ENCODE data around the gene NDUFS8. TPM values are rescaled to one million over a fixed set of nuclear protein-coding genes. Genes with fewer than 3 reads are reported as not detected.

Gene NDUFS8
- total and polyA plus RNA-seq, 4 donors = 61.2 to 148 (median 106) TPM

DNA sequence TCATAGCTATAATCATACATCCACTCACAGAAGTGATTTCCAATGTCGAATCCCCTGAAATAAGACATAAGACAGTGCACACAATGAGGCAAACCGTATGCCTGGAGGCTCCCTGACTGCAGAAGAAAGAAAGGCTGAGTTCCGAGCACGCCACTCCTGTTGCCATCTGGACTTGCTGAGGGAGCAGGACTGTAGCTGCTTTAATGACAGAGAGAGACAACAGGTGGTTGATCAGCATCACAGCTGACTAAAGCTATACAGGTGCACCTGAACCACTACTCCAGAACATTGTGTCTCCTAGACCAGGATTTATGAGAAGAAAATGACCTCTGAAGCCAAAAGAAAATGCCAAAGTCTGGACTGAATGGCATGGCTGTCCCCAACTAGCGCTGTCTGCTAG, 35.4 kb downstream of the NDUFS8 start (continued):
- TF ChIP-seq TAF1 (conservative IDR thresholded peaks at IDR 0.05) (no peak), HNF4A (conservative IDR thresholded peaks at IDR 0.05) (no peak)

DNA sequence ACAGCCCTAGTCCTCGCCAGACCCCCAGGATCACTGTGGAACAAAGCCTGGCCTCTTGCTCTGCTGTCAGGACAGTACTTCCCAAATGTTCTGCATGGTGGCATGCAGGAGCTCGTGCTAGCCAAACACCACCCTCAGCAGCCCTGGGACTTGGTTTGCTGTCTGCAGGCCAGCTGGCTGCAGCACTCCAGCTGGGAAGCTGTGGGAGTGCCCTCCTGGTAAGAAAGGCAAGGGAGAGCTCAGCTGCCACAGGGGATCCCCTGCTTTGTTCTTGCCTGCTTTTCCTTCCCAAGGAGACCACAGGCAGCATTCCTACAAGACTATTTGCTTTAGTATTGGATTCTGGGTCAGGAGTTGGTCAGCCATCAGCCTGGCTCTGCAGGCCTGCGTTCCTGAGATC, 36.3 kb downstream of the NDUFS8 start:
- no peak overlapping the region for H3K4me3 ChIP-seq (ENCODE audit: low read depth in 1 of 3, low read length in 3 of 3)
- no peaks in the 10 kb centered on the region for H3K9me3 ChIP-seq (ENCODE audit: control insufficient read depth in 4 of 4, low read length in 3 of 4)
- no peaks in the 10 kb centered on the region for H3K27me3 ChIP-seq (ENCODE audit: control insufficient read depth in 4 of 4, insufficient read depth in 4 of 4, low read length in 3 of 4)
- H3K4me1 ChIP-seq (ENCODE audit: control insufficient read depth in 4 of 4, insufficient read depth in 4 of 4, low read length in 3 of 4) = no peaks in the 10 kb centered on the region
- peaks cover 12 to 88% (median 49%) of the 10 kb centered on the region in 4 donors for H3K36me3 ChIP-seq (ENCODE audit: control insufficient read depth in 4 of 4, insufficient read depth in 3 of 4, low read depth in 1 of 4, low read length in 3 of 4)
- H3K27ac ChIP-seq (ENCODE audit: low read depth in 1 of 2, low read length in 2 of 2) = no peak overlapping the region
- no peak for DNase-seq (ENCODE audit: low spot score)
- H3K9ac ChIP-seq (ENCODE audit: low read depth in 1 of 2, low read length in 2 of 2) = no peak overlapping the region
- WGBS = 88% methylated on average over 3 of the region's 3 CpGs
- TF ChIP-seq SP1 (IDR thresholded peaks at IDR 0.05) (no peak), FOXA2 (IDR thresholded peaks at IDR 0.05) (no peak), HNF4G (IDR thresholded peaks at IDR 0.05) (no peak), JUND (IDR thresholded peaks at IDR 0.05) (no peak), HNF4A (conservative IDR thresholded peaks at IDR 0.05) (no peak), FOXA1 (IDR thresholded peaks at IDR 0.05) (no peak), ATF3 (IDR thresholded peaks at IDR 0.05) (no peak), TAF1 (conservative IDR thresholded peaks at IDR 0.05) (no peak), GABPA (IDR thresholded peaks at IDR 0.05 in 1 of 2, conservative IDR thresholded peaks at IDR 0.05 in 1 of 2) (no peak), YY1 (IDR thresholded peaks at IDR 0.05) (no peak), RXRA (IDR thresholded peaks at IDR 0.05) (no peak), NR2F2 (IDR thresholded peaks at IDR 0.05) (no peak), RAD21 (IDR thresholded peaks at IDR 0.05) (no peak), EGR1 (IDR thresholded peaks at IDR 0.05; ENCODE audit: low read depth in 2 of 2) (no peak), CTCF (IDR thresholded peaks at IDR 0.05; ENCODE audit: low read depth, low read length, missing input control) (no peak)
- TF ChIP-seq, protein P1, sequence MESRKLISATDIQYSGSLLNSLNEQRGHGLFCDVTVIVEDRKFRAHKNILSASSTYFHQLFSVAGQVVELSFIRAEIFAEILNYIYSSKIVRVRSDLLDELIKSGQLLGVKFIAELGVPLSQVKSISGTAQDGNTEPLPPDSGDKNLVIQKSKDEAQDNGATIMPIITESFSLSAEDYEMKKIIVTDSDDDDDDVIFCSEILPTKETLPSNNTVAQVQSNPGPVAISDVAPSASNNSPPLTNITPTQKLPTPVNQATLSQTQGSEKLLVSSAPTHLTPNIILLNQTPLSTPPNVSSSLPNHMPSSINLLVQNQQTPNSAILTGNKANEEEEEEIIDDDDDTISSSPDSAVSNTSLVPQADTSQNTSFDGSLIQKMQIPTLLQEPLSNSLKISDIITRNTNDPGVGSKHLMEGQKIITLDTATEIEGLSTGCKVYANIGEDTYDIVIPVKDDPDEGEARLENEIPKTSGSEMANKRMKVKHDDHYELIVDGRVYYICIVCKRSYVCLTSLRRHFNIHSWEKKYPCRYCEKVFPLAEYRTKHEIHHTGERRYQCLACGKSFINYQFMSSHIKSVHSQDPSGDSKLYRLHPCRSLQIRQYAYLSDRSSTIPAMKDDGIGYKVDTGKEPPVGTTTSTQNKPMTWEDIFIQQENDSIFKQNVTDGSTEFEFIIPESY (IDR thresholded peaks at IDR 0.05) = no peak

- TF ChIP-seq FOXA1 (IDR thresholded peaks at IDR 0.05) (no peak), RAD21 (IDR thresholded peaks at IDR 0.05) (no peak)
- Histone ChIP-seq H3K9me3 (ENCODE audit: control insufficient read depth in 4 of 4, low read length in 3 of 4) (no peaks in the 10 kb centered on the region), H3K27ac (ENCODE audit: low read depth in 1 of 2, low read length in 2 of 2) (no peak overlapping the region), H3K4me1 (ENCODE audit: control insufficient read depth in 4 of 4, insufficient read depth in 4 of 4, low read length in 3 of 4) (no peaks in the 10 kb centered on the region), H3K27me3 (ENCODE audit: control insufficient read depth in 4 of 4, insufficient read depth in 4 of 4, low read length in 3 of 4) (no peaks in the 10 kb centered on the region), H3K9ac (ENCODE audit: low read depth in 1 of 2, low read length in 2 of 2) (no peak overlapping the region), H3K36me3 (ENCODE audit: control insufficient read depth in 4 of 4, insufficient read depth in 3 of 4, low read depth in 1 of 4, low read length in 3 of 4) (peaks cover 8 to 75% (median 42%) of the 10 kb centered on the region in 4 donors), H3K4me3 (ENCODE audit: low read depth in 1 of 3, low read length in 3 of 3) (no peak overlapping the region)
- DNase-seq (ENCODE audit: low spot score) = no peak
- 95% methylated on average over 5 of the region's 5 CpGs for WGBS
Measured at GRCh38 chr11:68067991-68068390, 37.5 kb downstream of the NDUFS8 start.

Data from liver (tissue), 9 donors.